OCI-LY3 (cell line): Measurements from ENCODE around the gene SLC22A3.

Experiments
- CTCF ChIP-seq: fragments of 200-600, 300-600 bp; sonication (generic); IDR thresholded peaks from 2 replicates; pipeline ENCODE4 v1.5.1; 2014; ENCODE audit warnings: antibody characterized with exemption, low read length, low read depth
- EZH2phosphoT487 ChIP-seq: fragments of 200-600 bp; shearing (Covaris generic); IDR thresholded peaks from 2 replicates; pipeline ENCODE4 v1.6.1; 2018; ENCODE audit warnings: antibody characterized with exemption, mixed run types, low read depth

- TF ChIP-seq CTCF (no peak), EZH2phosphoT487 (no peak)
These were observed 72.2 kb downstream of the SLC22A3 start for GRCh38 chr6:160420253-160420968.
